Endothelial cell of umbilical vein (primary cell): Measurements from ENCODE around the gene PDGFRA. TPM values are rescaled to one million over a fixed set of nuclear protein-coding genes. Genes with fewer than 3 reads are reported as not detected.

Source experiments
- BruUV-seq: library from RNA; stranded (reverse); fragments of 400-500 nt; replicated peaks from 2 replicates; lab custom pipeline; 2021; lab: Mats Ljungman, UMichigan
- CTCF ChIA-PET: fragments of 300-600, 350-600 bp; sonication (Branson Sonifier 250); formaldehyde crosslinking; loops from one replicate; lab custom pipeline; 2021; ENCODE audit warnings: antibody characterized with exemption, inconsistent platforms; lab: Charles Lee
- POLR2A ChIA-PET: fragments of 300-600, 350-600 bp; sonication (Branson Sonifier 250); formaldehyde crosslinking; loops from one replicate; lab custom pipeline; 2021; ENCODE audit warnings: antibody characterized with exemption, inconsistent platforms; lab: Charles Lee
- DNase-seq: peaks from one replicate; pipeline ENCODE4 v3.0.0-alpha.2; 2011; ENCODE audit warnings: low read depth, low spot score
- FAIRE-seq: peaks from 2 replicates; lab custom pipeline; 2011; peaks lifted over from hg19 to GRCh38; lab: Jason Lieb, UNC
- H2AFZ ChIP-seq: 2 replicates; pipeline ENCODE4 v1.6.0; 2012; ENCODE audit warnings: low read depth, low read length, control low read depth, inconsistent platforms
- H3K27ac ChIP-seq: 2 replicates; pipeline ENCODE4 v1.5.1; 2011; ENCODE audit warnings: low read depth, mild to moderate bottlenecking, control low read depth, low read length, moderate library complexity; ENCODE audit not compliant: insufficient read depth
- H3K27me3 ChIP-seq, 2 experiments: 2 replicates each; pipeline versions ENCODE4 v1.6.0 to v1.6.1; 2011; ENCODE audit warnings: low read length in 2 of 2, mixed read lengths in 1 of 2; ENCODE audit not compliant: control insufficient read depth in 2 of 2, insufficient read depth in 2 of 2
- H3K36me3 ChIP-seq, 2 experiments: 2 replicates in 1 of 2; 3 replicates in 1 of 2; pipeline ENCODE4 v1.5.1; 2011; ENCODE audit warnings: low read length in 2 of 2, mild to moderate bottlenecking in 1 of 2, moderate library complexity in 1 of 2; ENCODE audit not compliant: control insufficient read depth in 2 of 2, insufficient read depth in 2 of 2; ENCODE audit errors: extremely low read depth in 1 of 2
- H3K4me1 ChIP-seq: 3 replicates; pipeline ENCODE4 v1.5.1; 2011; ENCODE audit warnings: mild to moderate bottlenecking, low read length; ENCODE audit not compliant: control insufficient read depth, insufficient read depth; ENCODE audit errors: extremely low read depth
- H3K4me2 ChIP-seq: 2 replicates; pipeline ENCODE4 v1.6.1; 2011; ENCODE audit warnings: low read length, control low read depth, mixed read lengths; ENCODE audit not compliant: insufficient read depth
- H3K4me3 ChIP-seq, 3 experiments: fragments of 200-600 bp in 1 of 3; sonication (generic), shearing (Covaris generic) in 1 of 3; replicated peaks in 1 of 3; 2 replicates each; pipeline ENCODE4 v1.5.1; 2011 to 2016; ENCODE audit warnings: control low read depth in 3 of 3, low read length in 3 of 3, mild to moderate bottlenecking in 2 of 3, inconsistent platforms in 1 of 3, low read depth in 1 of 3, moderate library complexity in 1 of 3; ENCODE audit not compliant: insufficient read depth in 1 of 3
- H3K79me2 ChIP-seq: 2 replicates; pipeline ENCODE4 v1.6.0; 2012; ENCODE audit warnings: low read length, inconsistent platforms; ENCODE audit not compliant: control insufficient read depth, insufficient read depth
- H3K9ac ChIP-seq: replicated peaks from 2 replicates; pipeline ENCODE3; 2011; ENCODE audit warnings: low read length, control low read depth; ENCODE audit not compliant: insufficient read depth; ENCODE audit errors: extremely low read depth
- H3K9me1 ChIP-seq: replicated peaks from 3 replicates; pipeline ENCODE4 v1.6.0; 2011; ENCODE audit warnings: mild to moderate bottlenecking, low read length; ENCODE audit not compliant: control insufficient read depth, insufficient read depth; ENCODE audit errors: extremely low read depth
- H3K9me3 ChIP-seq: replicated peaks from 2 replicates; pipeline ENCODE4 v1.5.1; 2012; ENCODE audit warnings: low read length, inconsistent platforms; ENCODE audit not compliant: control insufficient read depth, insufficient read depth
- H4K20me1 ChIP-seq: replicated peaks from 2 replicates; pipeline ENCODE3; 2011; ENCODE audit warnings: mild to moderate bottlenecking, low read length; ENCODE audit not compliant: control insufficient read depth, insufficient read depth; ENCODE audit errors: extremely low read depth
- EZH2 ChIP-seq: IDR thresholded peaks from 2 replicates; pipeline ENCODE4 v1.6.1; 2012; ENCODE audit warnings: borderline replicate concordance, low read depth, mild to moderate bottlenecking, moderate library complexity, low read length, inconsistent platforms; ENCODE audit not compliant: severe bottlenecking
- FOS ChIP-seq: IDR thresholded peaks from 2 replicates; pipeline ENCODE4 v1.6.1; 2011; ENCODE audit warnings: mild to moderate bottlenecking, low read length, moderate library complexity, borderline replicate concordance; ENCODE audit not compliant: insufficient read depth
- GATA2 ChIP-seq: IDR thresholded peaks from 2 replicates; pipeline ENCODE4 v1.7.0; 2011; ENCODE audit warnings: low read depth, mild to moderate bottlenecking, moderate library complexity, mixed read lengths, low read length; ENCODE audit not compliant: insufficient read length, insufficient read depth
- JUN ChIP-seq: IDR thresholded peaks from 2 replicates; pipeline ENCODE4 v1.6.1; 2011; ENCODE audit warnings: borderline replicate concordance, low read depth; ENCODE audit not compliant: insufficient read length, insufficient read depth
- MYC ChIP-seq: IDR thresholded peaks from one replicate; pipeline ENCODE4 v1.6.1; 2011; ENCODE audit warnings: mild to moderate bottlenecking, low read depth, low read length
- POLR2A ChIP-seq: IDR thresholded peaks from 2 replicates; pipeline ENCODE4 v1.6.1; 2012; ENCODE audit warnings: low read depth, mild to moderate bottlenecking, control low read depth, low read length
- POLR2AphosphoS5 ChIP-seq: IDR thresholded peaks from 2 replicates; pipeline ENCODE4 v1.6.1; 2012; ENCODE audit warnings: low read depth, mild to moderate bottlenecking, control low read depth, low read length, moderate library complexity; ENCODE audit not compliant: insufficient read depth
- dilution Hi-C: fragments of 300-500 bp; cut with MboI; formaldehyde crosslinking; loops from one replicate; pipeline ENCODE4 v1.15.0; 2019; ENCODE audit warnings: low sequenced_read_pairs; ENCODE audit not compliant: extremely low pct_ligation_motif_present
- intact Hi-C: fragments of 100-400 bp; cut with micrococcal nuclease; formaldehyde crosslinking; loops from one replicate; pipeline ENCODE4 v1.10.0; 2022
- polyA plus RNA-seq, 4 experiments: library from polyadenylated mRNA; depleted of rRNA in 3 of 4; stranded (reverse) in 3 of 4; unstranded in 1 of 4; fragments of >200 nt; gene quantifications; 2 replicates each; pipeline versions ENCODE4 v1.2.1 to v1.2.3, GENCODE V29; 2011 to 2012; ENCODE audit warnings: missing spikeins in 1 of 4
- total RNA-seq: library from RNA; stranded (reverse); gene quantifications from 2 replicates; pipeline ENCODE4 v1.2.3, GENCODE V29; 2021
- TF ChIP-seq, protein P1 (sequence below), 2 donors: IDR thresholded peaks; 1 replicate in 1 of 2; 2 replicates in 1 of 2; pipeline ENCODE4 v1.5.1; 2011; ENCODE audit warnings: low read length in 2 of 2, mild to moderate bottlenecking in 2 of 2, moderate library complexity in 2 of 2, control low read depth in 1 of 2, inconsistent platforms in 1 of 2, low read depth in 1 of 2; ENCODE audit not compliant: insufficient read depth in 1 of 2; ENCODE audit errors: extremely low read depth in 1 of 2
- TF ChIP-seq, protein P2 (sequence below): IDR thresholded peaks from 2 replicates; pipeline ENCODE4 v1.6.1; 2011; ENCODE audit not compliant: insufficient read depth, insufficient read length

Gene PDGFRA
- total and polyA plus RNA-seq, 2 donors (not counting 3 experiments of a cell fraction or from before 2014, with no cell fraction given): 0.19 to 0.55 TPM

DNA sequence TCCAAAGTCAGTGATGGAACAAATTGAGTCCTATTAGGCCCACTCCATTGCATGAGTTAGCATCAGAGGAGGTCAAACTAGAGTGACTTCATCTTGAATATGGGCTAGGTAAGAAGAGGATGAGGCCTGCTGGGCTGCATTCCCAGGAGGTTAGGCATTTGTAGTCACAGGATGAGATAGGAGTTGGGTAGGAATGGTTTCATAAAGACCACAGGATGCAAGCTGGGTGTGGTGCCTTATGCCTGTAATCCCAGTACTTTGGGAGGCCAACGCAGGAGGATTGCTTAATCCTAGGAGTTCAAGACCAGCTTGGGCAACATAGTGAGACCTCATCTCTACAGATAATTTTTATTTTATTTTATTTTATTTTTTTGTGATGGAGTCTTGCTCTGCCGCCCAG, 26.8 kb downstream of the PDGFRA start:
- no peaks in the 10 kb centered on the region for H4K20me1 ChIP-seq
- H3K4me3 ChIP-seq: no peak overlapping the region
- BruUV-seq: no TSS peak
- intact Hi-C loops (no loop called here), dilution Hi-C loops (no loop called here)
- H3K79me2 ChIP-seq: no peaks in the 10 kb centered on the region
- CTCF ChIA-PET: interaction anchor here (1.1 kb wide), 1 partner anchor 22 kb away, joined by 4 read pairs; no protein-coding TSS in a partner anchor
- no peaks in the 10 kb centered on the region for H3K9me3 ChIP-seq
- H2AFZ ChIP-seq: no peak overlapping the region
- H3K4me2 ChIP-seq: no peak overlapping the region
- DNase-seq (no peak), FAIRE-seq (no peak)
- H3K27me3 ChIP-seq: peaks cover 3 to 15% of the 10 kb centered on the region in 2 experiments
- H3K9ac ChIP-seq: no peak overlapping the region
- no peaks in the 10 kb centered on the region for H3K9me1 ChIP-seq
- H3K4me1 ChIP-seq: peaks cover under 1% of the 10 kb centered on the region
- POLR2A ChIA-PET: no interaction called here
- H3K36me3 ChIP-seq: no peaks in the 10 kb centered on the region
- TF ChIP-seq JUN (no peak), MYC (no peak), GATA2 (no peak), POLR2A (no peak), POLR2AphosphoS5 (no peak), EZH2 (no peak), FOS (no peak)
- TF ChIP-seq, protein P1, sequence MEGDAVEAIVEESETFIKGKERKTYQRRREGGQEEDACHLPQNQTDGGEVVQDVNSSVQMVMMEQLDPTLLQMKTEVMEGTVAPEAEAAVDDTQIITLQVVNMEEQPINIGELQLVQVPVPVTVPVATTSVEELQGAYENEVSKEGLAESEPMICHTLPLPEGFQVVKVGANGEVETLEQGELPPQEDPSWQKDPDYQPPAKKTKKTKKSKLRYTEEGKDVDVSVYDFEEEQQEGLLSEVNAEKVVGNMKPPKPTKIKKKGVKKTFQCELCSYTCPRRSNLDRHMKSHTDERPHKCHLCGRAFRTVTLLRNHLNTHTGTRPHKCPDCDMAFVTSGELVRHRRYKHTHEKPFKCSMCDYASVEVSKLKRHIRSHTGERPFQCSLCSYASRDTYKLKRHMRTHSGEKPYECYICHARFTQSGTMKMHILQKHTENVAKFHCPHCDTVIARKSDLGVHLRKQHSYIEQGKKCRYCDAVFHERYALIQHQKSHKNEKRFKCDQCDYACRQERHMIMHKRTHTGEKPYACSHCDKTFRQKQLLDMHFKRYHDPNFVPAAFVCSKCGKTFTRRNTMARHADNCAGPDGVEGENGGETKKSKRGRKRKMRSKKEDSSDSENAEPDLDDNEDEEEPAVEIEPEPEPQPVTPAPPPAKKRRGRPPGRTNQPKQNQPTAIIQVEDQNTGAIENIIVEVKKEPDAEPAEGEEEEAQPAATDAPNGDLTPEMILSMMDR (IDR thresholded peaks at IDR 0.05; ENCODE audit: extremely low read depth in 1 of 2, insufficient read depth in 1 of 2, low read depth in 1 of 2, low read length in 2 of 2): no peak
- TF ChIP-seq, protein P2, sequence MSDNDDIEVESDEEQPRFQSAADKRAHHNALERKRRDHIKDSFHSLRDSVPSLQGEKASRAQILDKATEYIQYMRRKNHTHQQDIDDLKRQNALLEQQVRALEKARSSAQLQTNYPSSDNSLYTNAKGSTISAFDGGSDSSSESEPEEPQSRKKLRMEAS: no peak
- no peak overlapping the region for H3K27ac ChIP-seq
